ENCODE results near the gene OR56A1. TPM values are rescaled to one million over a fixed set of nuclear protein-coding genes. Genes with fewer than 3 reads are reported as not detected.
A peak's percentile ranks its signal among the peaks of the same experiment; 100 is the strongest.

OR56A1 gene
- total RNA-seq, 4 donors from 2014 or later, result not detected

DNA sequence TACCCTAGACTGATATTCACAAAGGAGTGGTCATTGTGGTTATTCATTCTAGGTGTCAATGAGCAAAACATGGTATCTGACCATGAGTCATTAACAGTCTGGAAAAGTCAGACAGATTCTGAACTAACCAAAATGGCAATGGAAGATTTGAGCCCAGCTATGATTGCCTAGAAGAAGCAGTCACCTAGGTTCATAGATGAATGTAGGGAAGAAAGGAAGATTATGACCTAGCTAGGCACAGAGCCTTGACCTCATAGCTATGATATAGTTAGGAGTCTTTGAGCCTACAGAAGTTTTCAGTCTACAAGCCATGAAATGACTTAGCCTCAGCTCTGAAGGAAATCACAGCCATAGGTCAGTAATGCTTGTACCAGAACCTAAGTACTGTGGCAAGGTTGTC lies 24.2 kb downstream of the OR56A1 start:
- TF ChIP-seq CTCF (IDR thresholded peaks at IDR 0.05), result no peak
- TF ChIP-seq POLR2A (IDR thresholded peaks at IDR 0.05), result no peak
- TF ChIP-seq EP300 (IDR thresholded peaks at IDR 0.05), result no peak

DNA sequence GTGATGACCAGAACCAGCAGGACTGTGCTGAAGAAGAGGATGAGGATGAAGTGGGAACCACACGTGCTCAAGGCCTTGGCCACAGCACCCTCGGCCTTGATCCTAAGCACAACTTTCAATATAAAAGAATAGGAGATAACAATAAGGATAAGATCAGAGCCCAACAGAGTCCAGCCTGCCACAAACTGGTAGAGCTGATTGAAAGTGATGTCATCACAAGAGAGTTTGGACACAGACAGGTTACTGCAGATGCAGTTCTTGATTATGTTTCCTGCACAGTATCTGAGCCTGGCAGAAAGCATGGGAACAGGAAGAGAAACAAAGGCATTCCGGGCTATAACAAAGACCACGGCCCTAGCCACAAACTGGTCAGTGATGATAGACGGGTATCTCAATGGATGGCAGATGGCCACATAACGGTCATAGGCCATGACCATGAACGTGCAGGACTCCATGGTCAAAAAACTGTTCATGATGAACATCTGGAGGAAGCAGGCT lies 28.3 kb downstream of the OR56A1 start:
- no peaks in the 10 kb centered on the region for H3K36me3 ChIP-seq
- no peak overlapping the region for H3K27ac ChIP-seq
- no peak for TF ChIP-seq CTCF (IDR thresholded peaks at IDR 0.05)
- TF ChIP-seq POLR2A (IDR thresholded peaks at IDR 0.05), result no peak
- no peak overlapping the region for H3K4me3 ChIP-seq
- no peak for DNase-seq (ENCODE audit: low spot score in 2 of 2)
- H3K9me3 ChIP-seq, result no peaks in the 10 kb centered on the region
- WGBS, 2 donors, result 79 to 82% methylated on average over 7 of the region's 7 CpGs
- H3K4me1 ChIP-seq, result no peaks in the 10 kb centered on the region
- no peaks in the 10 kb centered on the region for H3K27me3 ChIP-seq

More for the DNA sequence above, 24.2 kb downstream of the OR56A1 start:
- H3K36me3 ChIP-seq, result no peaks in the 10 kb centered on the region
- no peak overlapping the region for H3K4me3 ChIP-seq
- no peaks in the 10 kb centered on the region for H3K27me3 ChIP-seq
- H3K27ac ChIP-seq, result no peak overlapping the region
- no peaks in the 10 kb centered on the region for H3K4me1 ChIP-seq
- H3K9me3 ChIP-seq, result no peaks in the 10 kb centered on the region
- no peak for DNase-seq (ENCODE audit: low spot score in 2 of 2)

DNA sequence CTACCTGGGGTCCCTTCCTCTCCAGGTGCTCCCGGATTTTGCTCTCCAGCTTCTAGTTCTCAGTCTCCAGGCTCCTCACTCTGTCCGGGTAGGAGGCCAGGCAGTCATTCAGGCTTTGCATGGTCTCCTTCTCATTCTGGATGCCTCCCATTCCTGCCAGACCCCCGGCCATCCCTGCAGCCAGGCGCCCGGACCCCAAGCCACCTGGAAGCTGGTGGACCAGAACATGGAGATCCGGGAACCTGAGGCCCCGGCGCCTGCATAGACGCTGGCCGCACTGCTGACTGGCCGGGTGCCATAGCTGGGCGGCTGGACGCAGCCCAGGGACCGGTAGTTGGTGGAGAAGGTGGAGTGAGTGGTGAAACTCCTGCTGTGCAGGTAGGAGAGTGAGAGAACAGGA lies 35.8 kb downstream of the OR56A1 start:
- 90 to 91% methylated on average over 6 to 14 of the region's 14 CpGs for WGBS, 2 donors
- H3K9me3 ChIP-seq, result no peaks in the 10 kb centered on the region
- no peak overlapping the region for H3K4me3 ChIP-seq
- H3K27me3 ChIP-seq, result no peaks in the 10 kb centered on the region
- no peak overlapping the region for H3K27ac ChIP-seq
- no peaks in the 10 kb centered on the region for H3K4me1 ChIP-seq
- no peak for TF ChIP-seq CTCF (IDR thresholded peaks at IDR 0.05)
- no peak for TF ChIP-seq EP300 (IDR thresholded peaks at IDR 0.05)
- TF ChIP-seq POLR2A (IDR thresholded peaks at IDR 0.05), result no peak
- no peaks in the 10 kb centered on the region for H3K36me3 ChIP-seq
- DNase-seq (ENCODE audit: low spot score in 2 of 2), result no peak

DNA sequence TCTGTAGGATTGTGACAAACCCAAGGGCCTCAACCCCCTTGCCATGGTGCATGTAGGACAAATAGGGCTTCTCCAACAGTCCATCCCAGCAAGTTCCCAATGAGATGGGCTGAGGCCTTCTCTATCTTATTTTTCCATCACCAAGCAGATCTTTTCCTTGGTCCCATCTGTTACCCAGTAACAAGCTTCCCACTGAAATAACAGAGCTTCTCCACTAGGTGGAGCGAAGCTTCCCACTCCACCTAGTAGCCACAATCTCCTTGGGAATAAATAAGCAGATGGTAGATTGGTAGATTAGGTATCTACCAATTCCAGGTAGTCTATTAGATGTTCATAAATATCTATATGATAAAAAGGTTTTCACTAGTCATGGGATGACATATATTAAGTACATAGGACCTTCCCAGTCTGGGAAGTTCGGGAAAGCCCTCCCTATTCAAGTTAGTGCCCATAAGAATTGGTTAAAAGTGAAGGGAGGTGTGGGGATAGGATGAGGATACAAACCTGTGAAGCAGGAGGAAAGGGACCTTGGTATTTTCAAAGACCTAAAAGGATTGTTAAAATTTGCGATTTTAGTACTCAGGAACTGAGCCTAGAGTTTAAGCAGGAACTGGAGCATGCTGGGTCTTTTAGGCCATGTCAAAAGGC lies 37.8 kb downstream of the OR56A1 start:
- TF ChIP-seq CTCF (IDR thresholded peaks at IDR 0.05) (peak in 3 of 5 experiments; percentile 6 to 45 (median 27)), EP300 (IDR thresholded peaks at IDR 0.05) (no peak), POLR2A (IDR thresholded peaks at IDR 0.05) (no peak)
- Histone ChIP-seq H3K4me3 (no peak overlapping the region), H3K27ac (no peak overlapping the region), H3K27me3 (no peaks in the 10 kb centered on the region), H3K36me3 (no peaks in the 10 kb centered on the region), H3K4me1 (no peaks in the 10 kb centered on the region), H3K9me3 (no peaks in the 10 kb centered on the region)
- WGBS, 2 donors, result 65 to 66% methylated on average over 3 of the region's 3 CpGs
- DNase-seq (ENCODE audit: low spot score in 2 of 2), result no peak

DNA sequence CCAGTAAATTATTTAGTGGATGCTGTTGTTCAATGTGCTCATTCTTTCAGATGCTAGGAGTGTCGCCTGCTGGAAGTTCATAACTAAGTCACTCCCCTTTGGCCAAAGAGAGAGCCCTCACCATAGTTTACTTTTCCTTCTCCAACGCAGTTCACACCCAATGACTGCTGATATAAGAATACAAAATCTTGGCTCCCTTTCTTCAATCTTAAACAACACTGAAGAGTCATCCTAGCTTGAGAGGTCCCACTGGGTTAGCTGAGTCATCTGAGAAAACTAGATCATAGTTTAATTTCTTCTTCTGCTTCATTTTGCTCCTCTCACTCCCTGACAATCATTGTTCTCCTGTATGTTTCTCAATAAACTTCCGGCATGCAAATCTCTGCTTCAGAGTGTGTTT lies 38.4 kb downstream of the OR56A1 start:
- Histone ChIP-seq H3K27ac (no peak overlapping the region), H3K9me3 (no peaks in the 10 kb centered on the region), H3K4me3 (no peak overlapping the region), H3K36me3 (no peaks in the 10 kb centered on the region), H3K27me3 (no peaks in the 10 kb centered on the region), H3K4me1 (no peaks in the 10 kb centered on the region)
- no peak for DNase-seq (ENCODE audit: low spot score in 2 of 2)
- WGBS, 2 donors, result 52 to 63% methylated on average over 3 of the region's 3 CpGs
- TF ChIP-seq EP300 (IDR thresholded peaks at IDR 0.05) (no peak), CTCF (IDR thresholded peaks at IDR 0.05) (no peak), POLR2A (IDR thresholded peaks at IDR 0.05) (no peak)
